ENCODE results near the gene TIPRL. TPM values are rescaled to one million over a fixed set of nuclear protein-coding genes. Genes with fewer than 3 reads are reported as not detected.
A peak's percentile ranks its signal among the peaks of the same experiment; 100 is the strongest.

The TIPRL gene
- total and polyA plus RNA-seq, 2 of the 8 experiments (the other 6 are each of a cell fraction or from before 2014, with no cell fraction given): 8.1 to 27.4 TPM

- TF ChIP-seq TBP (IDR thresholded peaks at IDR 0.05; ENCODE audit: low read depth, low read length) (0 out of 2 replicates have a peak, but pooled peaks have one; percentile 11), RBBP5 (IDR thresholded peaks at IDR 0.05; ENCODE audit: borderline replicate concordance, low read depth, low read length) (peak; percentile 73; the same call in 1 of the 2 replicates), SUZ12 (IDR thresholded peaks at IDR 0.05; ENCODE audit: low read length) (no peak), NRF1 (IDR thresholded peaks at IDR 0.05; ENCODE audit: low read depth, low read length) (no peak), SP2 (IDR thresholded peaks at IDR 0.05; ENCODE audit: low read length) (no peak), CHD7 (IDR thresholded peaks at IDR 0.05; ENCODE audit: insufficient replicate concordance, low read length) (no peak), RNF2 (IDR thresholded peaks at IDR 0.05; ENCODE audit: borderline replicate concordance, low read depth, low read length, missing control alignments, poor library complexity, severe bottlenecking) (no peak), CTBP2 (IDR thresholded peaks at IDR 0.05; ENCODE audit: borderline replicate concordance, insufficient read depth, insufficient read length, low read length) (no peak), KDM4A (IDR thresholded peaks at IDR 0.05; ENCODE audit: low read depth, low read length, severe bottlenecking) (peak; percentile 53)
These were observed at the start of gene TIPRL (continued) for GRCh38 chr1:168178638-168179437.
